Right lobe of liver (tissue), 6 donors: ENCODE measurements around the gene NFIB. TPM values are rescaled to one million over a fixed set of nuclear protein-coding genes. Genes with fewer than 3 reads are reported as not detected.

Experiments
- ATAC-seq, 4 donors: fragments of 200-7000 bp; cut with Tn5 transposase; one replicate each; pipeline ENCODE4 v1.9.1; 2020; ENCODE audit warnings: mild to moderate bottlenecking in 4 of 4, moderate library complexity in 4 of 4
- DNase-seq, 3 donors: peaks; one replicate each; pipeline ENCODE4 v3.0.0-alpha.2; 2020
- H3K27ac ChIP-seq, 3 donors: fragments of 200-600 bp; one replicate each; pipeline ENCODE4 v1.8.0; 2022
- H3K27me3 ChIP-seq, 2 donors: fragments of 200-600 bp; one replicate each; pipeline ENCODE4 v1.8.0; 2022
- H3K36me3 ChIP-seq, 4 donors: fragments of 200-600 bp; sonication (generic) in 1 of 4; one replicate each; pipeline versions ENCODE4 v1.5.1 to v1.8.0; 2017 to 2022; ENCODE audit warnings: control low read depth in 1 of 4
- H3K4me1 ChIP-seq, 4 donors: fragments of 200-600 bp; sonication (generic) in 1 of 4; one replicate each; pipeline versions ENCODE4 v1.5.1 to v1.8.0; 2017 to 2022; ENCODE audit warnings: control low read depth in 1 of 4
- H3K4me3 ChIP-seq, 3 donors: fragments of 200-600 bp; one replicate each; pipeline ENCODE4 v1.8.0; 2022
- H3K9me3 ChIP-seq, 4 donors: fragments of 200-600 bp; sonication (generic) in 1 of 4; one replicate each; pipeline versions ENCODE4 v1.5.1 to v1.8.0; 2017 to 2022; ENCODE audit warnings: control low read depth in 1 of 4
- POLR2A ChIP-seq: fragments of 450-650 bp; IDR thresholded peaks from one replicate; pipeline ENCODE4 v1.6.1; 2017; ENCODE audit warnings: antibody characterized with exemption, mild to moderate bottlenecking
- WGBS: methylation state at CpG from one replicate; pipeline ENCODE4 v1.1.6; 2018; ENCODE audit warnings: low coverage, low lambda C conversion rate; ENCODE audit not compliant: insufficient coverage; ENCODE audit errors: missing lambda C conversion rate; 5-methylcytosine and 5-hydroxymethylcytosine counted together
- intact Hi-C, 2 donors: fragments of 100-400 bp; cut with DNase I; formaldehyde crosslinking; loops; one replicate each; pipeline versions ENCODE4 v1.11.2 to v1.14.1; 2022
- total RNA-seq, 6 experiments: library from RNA; depleted of rRNA in 2 of 6; stranded (reverse); fragments of >200 nt in 2 of 6; fragmentation: NEBNext Ultra II Directional in 3 of 6; extraction: Animal tissue kit (Norgen Biotek cat#: 25700) in 3 of 6; gene quantifications; one replicate each; pipeline versions ENCODE4 v1.1.0 to v1.2.4, GENCODE V29; 2016 to 2023
- TF ChIP-seq, protein P1 (sequence below), 4 donors: fragments of 200-600 bp in 3 of 4; fragments of 450-650 bp in 1 of 4; IDR thresholded peaks; one replicate each; pipeline versions ENCODE4 v1.5.1 to v1.8.0; 2016 to 2022; ENCODE audit warnings: antibody characterized with exemption in 4 of 4, mild to moderate bottlenecking in 2 of 4
- donor health status: DM: no; HTN: yes; CAD: no.
- donor health status: DM: no; HTN: no; CAD: no.
- donor health status: DM: no; HTN: no; CAD: no.
- donor health status: DM: no; HTN: yes; CAD: no.
- donor health status: DM: no; HTN: yes; CAD: no.

Gene NFIB
- total RNA-seq, 6 experiments from 2014 or later = 23.0 to 45.3 (median 39.6) TPM

DNA sequence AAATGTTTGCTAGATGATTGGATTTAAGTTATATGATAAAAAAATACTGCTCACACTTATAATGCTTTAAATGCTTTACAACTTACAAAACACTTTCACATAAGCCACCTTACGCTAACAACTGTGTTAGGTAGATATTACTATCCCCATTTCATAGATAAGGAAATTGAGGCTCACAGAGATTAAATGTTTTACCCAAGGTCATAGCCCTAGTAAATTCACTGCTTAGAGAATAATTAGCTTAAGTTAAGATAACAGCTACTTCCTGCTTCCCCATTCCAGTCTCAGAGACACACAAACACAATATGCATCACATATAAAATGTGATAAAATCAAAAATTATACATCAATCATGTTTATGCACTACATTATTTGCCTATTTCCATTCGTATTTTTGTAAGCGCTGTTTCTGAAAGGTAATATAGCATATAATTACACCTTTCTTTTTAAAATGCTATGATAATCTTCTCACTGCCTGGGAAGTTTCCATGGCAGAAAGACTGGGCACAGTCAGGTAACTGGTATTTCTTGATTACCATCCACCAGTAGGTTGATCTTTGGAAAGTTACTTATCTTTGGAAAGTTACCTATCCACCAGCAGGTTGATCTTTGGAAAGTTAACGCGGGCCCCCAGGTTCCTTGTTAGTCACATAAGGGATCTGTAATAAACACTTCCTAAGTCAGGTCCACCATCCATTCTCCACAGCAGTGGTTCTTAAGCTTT is 101.1 kb downstream of the NFIB start:
- Histone ChIP-seq H3K36me3 (no peaks in the 10 kb centered on the region), H3K4me3 (no peak overlapping the region), H3K27ac (peak overlapping the region; percentile 9 to 21 (median 10)), H3K9me3 (no peaks in the 10 kb centered on the region), H3K27me3 (no peaks in the 10 kb centered on the region), H3K4me1 (peaks cover 0 to 26% (median 7%) of the 10 kb centered on the region in 4 donors)
- DNase-seq (no peak), ATAC-seq (peak in 3 of 4 donors; percentile 21 to 46 (median 31))
- 55% methylated on average over 5 of the region's 5 CpGs for WGBS
- TF ChIP-seq, protein P1, sequence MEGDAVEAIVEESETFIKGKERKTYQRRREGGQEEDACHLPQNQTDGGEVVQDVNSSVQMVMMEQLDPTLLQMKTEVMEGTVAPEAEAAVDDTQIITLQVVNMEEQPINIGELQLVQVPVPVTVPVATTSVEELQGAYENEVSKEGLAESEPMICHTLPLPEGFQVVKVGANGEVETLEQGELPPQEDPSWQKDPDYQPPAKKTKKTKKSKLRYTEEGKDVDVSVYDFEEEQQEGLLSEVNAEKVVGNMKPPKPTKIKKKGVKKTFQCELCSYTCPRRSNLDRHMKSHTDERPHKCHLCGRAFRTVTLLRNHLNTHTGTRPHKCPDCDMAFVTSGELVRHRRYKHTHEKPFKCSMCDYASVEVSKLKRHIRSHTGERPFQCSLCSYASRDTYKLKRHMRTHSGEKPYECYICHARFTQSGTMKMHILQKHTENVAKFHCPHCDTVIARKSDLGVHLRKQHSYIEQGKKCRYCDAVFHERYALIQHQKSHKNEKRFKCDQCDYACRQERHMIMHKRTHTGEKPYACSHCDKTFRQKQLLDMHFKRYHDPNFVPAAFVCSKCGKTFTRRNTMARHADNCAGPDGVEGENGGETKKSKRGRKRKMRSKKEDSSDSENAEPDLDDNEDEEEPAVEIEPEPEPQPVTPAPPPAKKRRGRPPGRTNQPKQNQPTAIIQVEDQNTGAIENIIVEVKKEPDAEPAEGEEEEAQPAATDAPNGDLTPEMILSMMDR (IDR thresholded peaks at IDR 0.05) = no peak
- TF ChIP-seq POLR2A = no peak
- intact Hi-C loops = no loop called here

DNA sequence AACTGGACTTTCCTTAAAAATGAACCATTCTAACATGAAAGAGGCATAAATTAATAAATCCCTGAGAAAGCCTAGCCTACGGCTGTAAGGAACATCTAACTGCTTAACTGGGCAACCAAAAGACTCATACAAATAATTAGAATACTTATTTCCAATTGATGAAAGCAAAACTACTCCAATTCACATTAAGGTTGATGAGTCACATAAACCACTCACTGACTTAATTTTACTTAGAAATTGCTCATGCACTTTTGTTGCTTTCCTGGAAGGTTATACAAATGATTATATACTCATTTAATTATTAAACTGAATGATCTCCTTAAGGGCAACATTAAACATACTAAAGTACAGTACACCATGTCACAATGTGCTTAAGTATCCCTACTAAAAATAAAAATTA is 101.9 kb downstream of the NFIB start:
- H3K4me1 ChIP-seq = peaks cover 0 to 34% (median 9%) of the 10 kb centered on the region in 4 donors
- no peaks in the 10 kb centered on the region for H3K9me3 ChIP-seq
- no peak overlapping the region for H3K4me3 ChIP-seq
- H3K27me3 ChIP-seq = no peaks in the 10 kb centered on the region
- DNase-seq (no peak), ATAC-seq (peak in 1 of 4 donors; percentile 44)
- TF ChIP-seq POLR2A = no peak
- TF ChIP-seq, protein P1 (IDR thresholded peaks at IDR 0.05) = no peak
- H3K27ac ChIP-seq = peak overlapping the region in 2 of 3 donors; percentile 5 to 19
- intact Hi-C loops = no loop called here
- H3K36me3 ChIP-seq = no peaks in the 10 kb centered on the region
- WGBS = 80% methylated on average over 1 of the region's 1 CpG

DNA sequence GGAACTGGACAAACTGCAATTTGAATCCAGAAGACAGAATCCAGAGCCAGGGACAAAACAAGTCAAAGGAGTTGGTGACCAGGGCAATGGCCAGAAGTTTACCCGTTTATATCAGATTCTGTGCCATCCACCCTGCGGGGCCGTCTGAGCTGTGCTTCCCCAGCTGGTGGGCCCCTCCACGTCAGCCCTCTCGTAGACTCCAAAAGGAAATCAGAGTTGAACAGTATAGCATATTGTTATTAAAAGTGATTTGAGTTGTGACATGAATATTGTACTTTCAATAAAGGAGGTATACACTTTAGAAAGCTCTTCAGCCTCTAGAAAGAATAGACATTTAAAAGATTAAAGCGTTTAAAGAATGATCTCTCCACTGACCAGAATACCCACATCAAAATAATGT is 102.4 kb downstream of the NFIB start:
- Histone ChIP-seq H3K36me3 (no peaks in the 10 kb centered on the region), H3K4me3 (no peak overlapping the region), H3K9me3 (no peaks in the 10 kb centered on the region), H3K4me1 (peaks cover 0 to 34% (median 9%) of the 10 kb centered on the region in 4 donors), H3K27me3 (no peaks in the 10 kb centered on the region), H3K27ac (peak overlapping the region in 2 of 3 donors; percentile 5 to 19)
- no peak for TF ChIP-seq POLR2A
- TF ChIP-seq, protein P1 (IDR thresholded peaks at IDR 0.05) = no peak
- WGBS = 57% methylated on average over 6 of the region's 6 CpGs
- ATAC-seq (peak in 1 of 4 donors; percentile 8), DNase-seq (no peak)
- intact Hi-C loops = no loop called here

DNA sequence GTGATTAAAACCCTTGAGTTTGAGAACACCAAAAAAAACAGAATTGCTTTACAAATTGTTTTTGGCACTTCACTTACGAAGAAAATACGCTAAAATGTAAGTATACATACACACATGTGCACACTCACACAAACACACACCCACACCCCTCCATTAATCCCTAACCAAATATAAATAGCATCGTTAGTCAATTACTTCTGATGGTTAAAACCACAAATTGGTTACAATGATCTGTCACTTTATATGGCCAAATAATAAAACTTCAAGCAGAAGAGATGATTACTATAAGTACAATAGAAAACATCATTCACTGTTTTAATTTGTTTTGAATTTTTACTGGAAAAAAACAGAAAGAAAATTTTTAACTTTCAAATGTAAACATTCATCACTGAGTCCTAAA is 103.5 kb downstream of the NFIB start:
- no peaks in the 10 kb centered on the region for H3K9me3 ChIP-seq
- H3K4me1 ChIP-seq = peaks cover 0 to 44% (median 9%) of the 10 kb centered on the region in 4 donors
- TF ChIP-seq, protein P1 (IDR thresholded peaks at IDR 0.05) = no peak
- TF ChIP-seq POLR2A = no peak
- DNase-seq = no peak
- ATAC-seq = no peak
- WGBS = 41% methylated on average over 3 of the region's 3 CpGs
- no peaks in the 10 kb centered on the region for H3K27me3 ChIP-seq
- H3K36me3 ChIP-seq = no peaks in the 10 kb centered on the region
- intact Hi-C loops = no loop called here
- no peak overlapping the region for H3K4me3 ChIP-seq
- H3K27ac ChIP-seq = no peak overlapping the region
